GM12878 (cell line): ENCODE results near the gene ATP10A. TPM values are rescaled to one million over a fixed set of nuclear protein-coding genes. Genes with fewer than 3 reads are reported as not detected.

Experiments
- ATAC-seq: fragments of 200-7000 bp; cut with Tn5 transposase; 3 replicates; pipeline ENCODE4 v1.9.1; 2020; ENCODE audit warnings: mild to moderate bottlenecking, moderate library complexity
- BruUV-seq: library from RNA; stranded (reverse); fragments of 400-500 nt; replicated peaks from 2 replicates; lab custom pipeline; 2021; lab: Mats Ljungman, UMichigan
- CTCF ChIA-PET: fragments of 300-600 bp; sonication (Branson Sonifier 250); formaldehyde crosslinking; extraction: SDS; loops from one replicate; lab custom pipeline; 2021; ENCODE audit warnings: inconsistent platforms; lab: Yijun Ruan, JAX
- POLR2A ChIA-PET: fragments of 350-600 bp; formaldehyde crosslinking; extraction: SDS; loops from one replicate; lab custom pipeline; 2021; ENCODE audit warnings: inconsistent platforms; lab: Charles Lee
- RAD21 ChIA-PET: fragments of 300-600 bp; sonication (Branson Sonifier 250); formaldehyde crosslinking; loops from one replicate; lab custom pipeline; 2023; ENCODE audit warnings: antibody characterized with exemption; ENCODE audit not compliant: unreplicated experiment; lab: Charles Lee
- SMC1A ChIA-PET: fragments of 300-600 bp; sonication (Branson Sonifier 250); formaldehyde crosslinking; loops from one replicate; lab custom pipeline; 2023; ENCODE audit not compliant: unreplicated experiment, uncharacterized antibody; lab: Charles Lee
- DNase-seq: peaks from one replicate; pipeline ENCODE4 v3.0.0-alpha.2; 2011; ENCODE audit warnings: low read depth, low spot score
- FAIRE-seq: peaks from 3 replicates; lab custom pipeline; 2011; peaks lifted over from hg19 to GRCh38; lab: Jason Lieb, UNC
- H2AFZ ChIP-seq: 2 replicates; pipeline ENCODE4 v1.6.0; 2011; ENCODE audit warnings: low read depth, low read length, control low read depth; ENCODE audit not compliant: control insufficient read depth
- H3K27ac ChIP-seq: 2 replicates; pipeline ENCODE4 v1.5.1; 2011; ENCODE audit warnings: control low read depth; ENCODE audit not compliant: control insufficient read depth, insufficient read depth
- H3K27me3 ChIP-seq, 2 experiments: replicated peaks in 1 of 2; 2 replicates each; pipeline versions ENCODE4 v1.6.0 to v1.6.1; 2011; ENCODE audit warnings: low read length in 1 of 2; ENCODE audit not compliant: control insufficient read depth in 2 of 2, insufficient read depth in 2 of 2
- H3K36me3 ChIP-seq, 2 experiments: 2 replicates each; pipeline ENCODE4 v1.5.1; 2011; ENCODE audit warnings: low read length in 1 of 2; ENCODE audit not compliant: control insufficient read depth in 2 of 2, insufficient read depth in 2 of 2
- H3K4me1 ChIP-seq: 2 replicates; pipeline ENCODE4 v1.6.1; 2011; ENCODE audit warnings: mild to moderate bottlenecking, low read length, moderate library complexity, mixed read lengths; ENCODE audit not compliant: control insufficient read depth, insufficient read depth
- H3K4me2 ChIP-seq: 2 replicates; pipeline ENCODE4 v1.6.0; 2011; ENCODE audit warnings: control low read depth; ENCODE audit not compliant: control insufficient read depth, insufficient read depth
- H3K4me3 ChIP-seq: fragments of 200-600 bp; sonication (generic); 2 replicates; pipeline ENCODE4 v1.5.1; 2016
- H3K79me2 ChIP-seq: 2 replicates; pipeline ENCODE4 v1.6.0; 2011; ENCODE audit warnings: low read length; ENCODE audit not compliant: control insufficient read depth, insufficient read depth
- H3K9ac ChIP-seq: 2 replicates; pipeline ENCODE4 v1.8.0; 2011; ENCODE audit warnings: low read length, control low read depth, mixed read lengths; ENCODE audit not compliant: control insufficient read depth, insufficient read depth
- H3K9me3 ChIP-seq: replicated peaks from 3 replicates; pipeline ENCODE4 v1.5.1; 2011; ENCODE audit warnings: mild to moderate bottlenecking, low read length; ENCODE audit not compliant: control insufficient read depth, insufficient read depth
- H4K20me1 ChIP-seq: 2 replicates; pipeline ENCODE4 v1.6.0; 2011; ENCODE audit not compliant: control insufficient read depth, insufficient read depth
- CEBPZ ChIP-seq: fragments of 150-350 bp; IDR thresholded peaks from 2 replicates; pipeline ENCODE4 v1.6.1; 2016; ENCODE audit warnings: low read depth, low read length
- CUX1 ChIP-seq: IDR thresholded peaks from 2 replicates; pipeline ENCODE4 v1.6.1; 2012; ENCODE audit warnings: improper control_type of control experiment, low read depth, low read length; ENCODE audit not compliant: insufficient replicate concordance
- JUNB ChIP-seq: IDR thresholded peaks from 2 replicates; pipeline ENCODE4 v1.6.1; 2016; ENCODE audit warnings: antibody characterized with exemption, mild to moderate bottlenecking
- PML ChIP-seq: IDR thresholded peaks from 2 replicates; pipeline ENCODE4 v1.6.1; 2012; ENCODE audit warnings: low read length, inconsistent platforms
- POLR2A ChIP-seq: IDR thresholded peaks from 2 replicates; pipeline ENCODE4 v1.6.1; 2011; ENCODE audit warnings: low read depth, mild to moderate bottlenecking, low read length
- RAD21 ChIP-seq: IDR thresholded peaks from 2 replicates; pipeline ENCODE4 v1.6.1; 2011; ENCODE audit warnings: mild to moderate bottlenecking, low read depth, low read length, moderate library complexity; ENCODE audit not compliant: insufficient read depth
- RAD51 ChIP-seq: fragments of 450-650 bp; IDR thresholded peaks from 2 replicates; pipeline ENCODE4 v1.6.1; 2016; ENCODE audit warnings: moderate library complexity, mild to moderate bottlenecking, inconsistent platforms
- SMARCA5 ChIP-seq: fragments of 450-650 bp; IDR thresholded peaks from 2 replicates; pipeline ENCODE4 v1.6.1; 2017; ENCODE audit warnings: mild to moderate bottlenecking
- SUZ12 ChIP-seq: fragments of 200-600 bp; sonication (generic); IDR thresholded peaks from one replicate; pipeline ENCODE4 v1.6.1; 2018; ENCODE audit warnings: antibody characterized with exemption, mild to moderate bottlenecking; ENCODE audit not compliant: unreplicated experiment
- ZNF24 ChIP-seq: fragments of 450-650 bp; IDR thresholded peaks from 2 replicates; pipeline ENCODE4 v1.6.1; 2017; ENCODE audit warnings: antibody characterized with exemption, mild to moderate bottlenecking
- ZNF274 ChIP-seq: IDR thresholded peaks from one replicate; pipeline ENCODE4 v1.8.0; 2011; ENCODE audit not compliant: insufficient read length, insufficient read depth
- WGBS: methylation state at CpG from one replicate; pipeline ENCODE4 v1.1.6; 2016; ENCODE audit warnings: low lambda C conversion rate; ENCODE audit not compliant: insufficient replicate concordance, insufficient coverage; ENCODE audit errors: missing lambda C conversion rate; 5-methylcytosine and 5-hydroxymethylcytosine counted together
- in situ Hi-C: fragments of 300-500 bp; cut with MboI; formaldehyde crosslinking; loops from 9 replicates; pipeline ENCODE4 v1.14.3; 2018; ENCODE audit warnings: mixed read lengths
- intact Hi-C: fragments of 100-400 bp; cut with micrococcal nuclease; formaldehyde crosslinking; loops from one replicate; pipeline ENCODE4 v1.14.2; 2022; ENCODE audit not compliant: unreplicated experiment
- polyA plus RNA-seq, 11 experiments: library from polyadenylated mRNA; depleted of rRNA in 4 of 11; unstranded in 6 of 11; stranded (reverse) in 5 of 11; fragments of >200 nt; fragmentation: Nextera tagmentation in 4 of 11; fragmentation: Illumina TruSeq in 1 of 11; extraction: Ambion mirVana in 4 of 11; extraction: Trizol in 1 of 11; gene quantifications; 1 replicate in 1 of 11; 2 replicates in 10 of 11; pipeline versions ENCODE4 v1.2.1 to v1.2.3, GENCODE V29; 2011 to 2016; ENCODE audit warnings: inconsistent platforms in 2 of 11, missing spikeins in 2 of 11, low read depth in 1 of 11
- total RNA-seq, 4 experiments: library from RNA; depleted of rRNA in 3 of 4; stranded (reverse); fragments of >200 nt in 3 of 4; fragmentation: Illumina TruSeq in 1 of 4; extraction: Trizol in 1 of 4; gene quantifications; 2 replicates each; pipeline versions ENCODE4 v1.2.1 to v1.2.3, GENCODE V29; 2013 to 2021
- TF ChIP-seq, protein P1 (sequence below): fragments of 450-650 bp; formaldehyde crosslinking; IDR thresholded peaks from 2 replicates; pipeline ENCODE4 v1.5.0; 2022; ENCODE audit warnings: mild to moderate bottlenecking, missing genetic modification characterization
- TF ChIP-seq, protein P2 (sequence below): IDR thresholded peaks from 2 replicates; pipeline ENCODE4 v1.6.1; 2011; ENCODE audit warnings: low read depth, low read length, improper control_type of control experiment, borderline replicate concordance

The ATP10A gene
- total and polyA plus RNA-seq, 10 of the 15 experiments (the other 5 are each of a cell fraction or from before 2014, with no cell fraction given): 0.04 to 1.5 (median 0.31) TPM; not detected in 2

DNA sequence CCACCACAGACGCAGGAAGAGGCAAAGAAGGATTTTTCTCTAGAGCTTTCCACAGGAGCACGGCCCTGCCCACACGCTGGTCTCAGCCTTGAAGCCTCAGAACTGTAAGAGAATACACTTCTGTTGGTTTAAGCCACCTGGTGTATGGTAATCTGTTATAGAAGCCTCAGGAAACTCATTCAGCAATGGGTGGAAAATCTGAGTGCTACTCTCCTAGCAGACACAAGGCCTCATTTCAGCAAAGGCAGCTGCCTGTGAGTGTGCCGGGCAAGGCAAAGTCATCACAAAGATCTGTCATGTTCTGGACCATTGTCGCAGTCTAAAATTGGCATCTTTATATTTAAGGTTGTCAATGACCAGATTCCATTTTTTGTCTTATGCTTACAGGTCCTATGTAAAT lies 31.0 kb downstream of the ATP10A start:
- SMC1A ChIA-PET: no interaction called here
- no peak for TF ChIP-seq RAD51
- TF ChIP-seq PML: no peak
- TF ChIP-seq SUZ12: no peak
- no peak for TF ChIP-seq ZNF274
- no peak for TF ChIP-seq JUNB
- no peak for TF ChIP-seq SMARCA5
- no peak for TF ChIP-seq RAD21
- TF ChIP-seq, protein P1, sequence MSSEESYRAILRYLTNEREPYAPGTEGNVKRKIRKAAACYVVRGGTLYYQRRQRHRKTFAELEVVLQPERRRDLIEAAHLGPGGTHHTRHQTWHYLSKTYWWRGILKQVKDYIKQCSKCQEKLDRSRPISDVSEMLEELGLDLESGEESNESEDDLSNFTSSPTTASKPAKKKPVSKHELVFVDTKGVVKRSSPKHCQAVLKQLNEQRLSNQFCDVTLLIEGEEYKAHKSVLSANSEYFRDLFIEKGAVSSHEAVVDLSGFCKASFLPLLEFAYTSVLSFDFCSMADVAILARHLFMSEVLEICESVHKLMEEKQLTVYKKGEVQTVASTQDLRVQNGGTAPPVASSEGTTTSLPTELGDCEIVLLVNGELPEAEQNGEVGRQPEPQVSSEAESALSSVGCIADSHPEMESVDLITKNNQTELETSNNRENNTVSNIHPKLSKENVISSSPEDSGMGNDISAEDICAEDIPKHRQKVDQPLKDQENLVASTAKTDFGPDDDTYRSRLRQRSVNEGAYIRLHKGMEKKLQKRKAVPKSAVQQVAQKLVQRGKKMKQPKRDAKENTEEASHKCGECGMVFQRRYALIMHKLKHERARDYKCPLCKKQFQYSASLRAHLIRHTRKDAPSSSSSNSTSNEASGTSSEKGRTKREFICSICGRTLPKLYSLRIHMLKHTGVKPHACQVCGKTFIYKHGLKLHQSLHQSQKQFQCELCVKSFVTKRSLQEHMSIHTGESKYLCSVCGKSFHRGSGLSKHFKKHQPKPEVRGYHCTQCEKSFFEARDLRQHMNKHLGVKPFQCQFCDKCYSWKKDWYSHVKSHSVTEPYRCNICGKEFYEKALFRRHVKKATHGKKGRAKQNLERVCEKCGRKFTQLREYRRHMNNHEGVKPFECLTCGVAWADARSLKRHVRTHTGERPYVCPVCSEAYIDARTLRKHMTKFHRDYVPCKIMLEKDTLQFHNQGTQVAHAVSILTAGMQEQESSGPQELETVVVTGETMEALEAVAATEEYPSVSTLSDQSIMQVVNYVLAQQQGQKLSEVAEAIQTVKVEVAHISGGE: no peak
- no peak for TF ChIP-seq ZNF24
- TF ChIP-seq, protein P2, sequence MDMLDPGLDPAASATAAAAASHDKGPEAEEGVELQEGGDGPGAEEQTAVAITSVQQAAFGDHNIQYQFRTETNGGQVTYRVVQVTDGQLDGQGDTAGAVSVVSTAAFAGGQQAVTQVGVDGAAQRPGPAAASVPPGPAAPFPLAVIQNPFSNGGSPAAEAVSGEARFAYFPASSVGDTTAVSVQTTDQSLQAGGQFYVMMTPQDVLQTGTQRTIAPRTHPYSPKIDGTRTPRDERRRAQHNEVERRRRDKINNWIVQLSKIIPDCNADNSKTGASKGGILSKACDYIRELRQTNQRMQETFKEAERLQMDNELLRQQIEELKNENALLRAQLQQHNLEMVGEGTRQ: no peak
- TF ChIP-seq CEBPZ: no peak
- no peak for TF ChIP-seq CUX1
- no peak for TF ChIP-seq POLR2A

More for the DNA sequence above, 31.0 kb downstream of the ATP10A start:
- intact Hi-C loops (no loop called here), in situ Hi-C loops (no loop called here)
- ChIA-PET CTCF (no interaction called here), POLR2A (no interaction called here), RAD21 (no interaction called here)
- WGBS: 50% methylated on average over 5 of the region's 5 CpGs
- Histone ChIP-seq H2AFZ (no peak overlapping the region), H3K36me3 (no peaks in the 10 kb centered on the region), H3K9ac (no peak overlapping the region), H3K79me2 (no peaks in the 10 kb centered on the region), H3K9me3 (no peaks in the 10 kb centered on the region), H3K27ac (no peak overlapping the region), H3K4me1 (no peaks in the 10 kb centered on the region), H3K4me3 (no peak overlapping the region), H3K27me3 (no peaks in the 10 kb centered on the region), H4K20me1 (no peaks in the 10 kb centered on the region), H3K4me2 (no peak overlapping the region)
- ATAC-seq (no peak), DNase-seq (no peak), FAIRE-seq (no peak)
- no TSS peak for BruUV-seq
